GM10266 (cell line): Measurements from ENCODE around the gene KCNH8.

Experiments used
- DNase-seq: peaks from one replicate; pipeline ENCODE4 v3.0.0; 2012; ENCODE audit errors: extremely low spot score
- TF ChIP-seq, protein P1 (sequence below): IDR thresholded peaks from 2 replicates; pipeline ENCODE4 v1.5.1; 2012; ENCODE audit warnings: mild to moderate bottlenecking, low read depth; ENCODE audit not compliant: control insufficient read depth, insufficient read depth; ENCODE audit errors: missing control alignments

KCNH8 gene

DNA sequence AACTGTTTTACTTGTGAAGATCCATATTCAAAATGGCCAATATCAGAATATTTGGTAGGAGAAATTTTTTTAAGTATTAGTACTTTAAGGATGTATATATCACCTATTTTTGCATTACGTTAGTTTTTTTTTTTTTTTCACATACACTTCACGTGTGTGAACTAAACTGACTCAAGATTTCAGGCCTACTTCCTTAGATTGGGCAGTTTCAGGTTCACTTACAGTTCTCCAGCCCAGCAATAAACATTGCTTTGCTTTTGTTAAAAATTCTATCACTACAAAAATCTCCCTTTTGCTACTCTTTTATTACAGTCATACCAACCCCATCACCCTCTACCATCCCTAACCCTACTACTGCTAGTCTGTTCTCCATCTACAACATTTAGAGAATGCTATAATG is 183.6 kb downstream of the KCNH8 start:
- TF ChIP-seq, protein P1, sequence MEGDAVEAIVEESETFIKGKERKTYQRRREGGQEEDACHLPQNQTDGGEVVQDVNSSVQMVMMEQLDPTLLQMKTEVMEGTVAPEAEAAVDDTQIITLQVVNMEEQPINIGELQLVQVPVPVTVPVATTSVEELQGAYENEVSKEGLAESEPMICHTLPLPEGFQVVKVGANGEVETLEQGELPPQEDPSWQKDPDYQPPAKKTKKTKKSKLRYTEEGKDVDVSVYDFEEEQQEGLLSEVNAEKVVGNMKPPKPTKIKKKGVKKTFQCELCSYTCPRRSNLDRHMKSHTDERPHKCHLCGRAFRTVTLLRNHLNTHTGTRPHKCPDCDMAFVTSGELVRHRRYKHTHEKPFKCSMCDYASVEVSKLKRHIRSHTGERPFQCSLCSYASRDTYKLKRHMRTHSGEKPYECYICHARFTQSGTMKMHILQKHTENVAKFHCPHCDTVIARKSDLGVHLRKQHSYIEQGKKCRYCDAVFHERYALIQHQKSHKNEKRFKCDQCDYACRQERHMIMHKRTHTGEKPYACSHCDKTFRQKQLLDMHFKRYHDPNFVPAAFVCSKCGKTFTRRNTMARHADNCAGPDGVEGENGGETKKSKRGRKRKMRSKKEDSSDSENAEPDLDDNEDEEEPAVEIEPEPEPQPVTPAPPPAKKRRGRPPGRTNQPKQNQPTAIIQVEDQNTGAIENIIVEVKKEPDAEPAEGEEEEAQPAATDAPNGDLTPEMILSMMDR = no peak
- no peak for DNase-seq

DNA sequence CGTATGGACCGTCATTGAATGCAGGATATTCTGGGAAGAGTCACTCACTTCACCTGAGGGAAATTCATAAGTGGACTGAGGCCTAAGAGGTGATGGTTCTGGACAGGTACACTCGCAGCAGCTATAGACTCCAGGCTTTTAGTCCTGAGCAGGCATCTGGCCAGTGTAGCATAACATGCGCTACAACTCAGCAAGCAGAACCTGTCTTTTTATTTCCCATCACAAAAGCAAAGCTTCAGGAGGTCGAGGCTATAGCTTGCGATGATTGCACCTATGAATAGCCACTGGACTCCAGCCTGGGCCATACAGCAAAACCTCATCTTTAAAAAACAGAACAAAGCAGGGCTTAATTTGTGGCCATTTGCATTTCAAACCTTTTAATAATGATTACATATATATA is 185.8 kb downstream of the KCNH8 start:
- TF ChIP-seq, protein P1 = no peak
- no peak for DNase-seq

DNA sequence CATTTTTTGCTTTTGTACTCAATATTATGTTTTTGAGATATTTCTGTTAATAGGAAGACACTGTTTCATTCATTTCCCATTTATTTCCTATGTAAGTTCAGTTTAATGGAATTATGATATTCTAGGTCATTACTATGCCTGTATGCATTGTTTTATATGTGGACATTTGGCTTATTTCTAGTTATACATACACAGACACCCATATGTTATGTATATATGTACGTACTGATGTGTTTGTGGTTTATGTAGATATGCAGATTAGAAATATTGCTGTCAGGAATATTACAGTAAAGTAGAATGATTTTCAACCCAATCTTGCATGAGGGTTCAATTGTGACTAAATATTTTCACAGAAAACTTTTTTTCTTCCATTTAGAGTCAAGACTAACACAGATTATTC is 190.5 kb downstream of the KCNH8 start:
- DNase-seq = no peak
- TF ChIP-seq, protein P1 = no peak

DNA sequence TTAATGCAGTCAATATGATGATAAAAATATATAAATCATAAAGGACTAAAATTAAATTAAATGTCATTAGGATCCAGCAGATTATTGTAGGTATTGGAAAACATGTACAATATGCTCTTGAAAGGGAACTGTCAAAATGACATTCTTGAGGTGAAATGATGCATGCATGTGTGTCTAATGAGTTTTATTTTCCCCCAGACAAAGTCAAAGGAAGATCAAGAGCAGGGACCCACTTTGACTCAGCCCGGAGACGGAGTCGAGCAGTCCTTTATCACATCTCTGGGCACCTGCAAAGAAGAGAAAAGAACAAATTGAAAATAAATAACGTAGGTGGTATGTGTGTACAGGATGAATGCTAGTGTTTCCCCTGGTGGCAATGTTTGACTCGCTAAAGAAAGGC is 194.1 kb downstream of the KCNH8 start:
- TF ChIP-seq, protein P1 = no peak
- DNase-seq = no peak

GRCh38 chr3:19346759-19347158 is 198.4 kb downstream of the KCNH8 start:
- no peak for DNase-seq
- TF ChIP-seq, protein P1 = no peak

GRCh38 chr3:19347671-19348070 is 199.4 kb downstream of the KCNH8 start:
- TF ChIP-seq, protein P1 = no peak
- no peak for DNase-seq

DNA sequence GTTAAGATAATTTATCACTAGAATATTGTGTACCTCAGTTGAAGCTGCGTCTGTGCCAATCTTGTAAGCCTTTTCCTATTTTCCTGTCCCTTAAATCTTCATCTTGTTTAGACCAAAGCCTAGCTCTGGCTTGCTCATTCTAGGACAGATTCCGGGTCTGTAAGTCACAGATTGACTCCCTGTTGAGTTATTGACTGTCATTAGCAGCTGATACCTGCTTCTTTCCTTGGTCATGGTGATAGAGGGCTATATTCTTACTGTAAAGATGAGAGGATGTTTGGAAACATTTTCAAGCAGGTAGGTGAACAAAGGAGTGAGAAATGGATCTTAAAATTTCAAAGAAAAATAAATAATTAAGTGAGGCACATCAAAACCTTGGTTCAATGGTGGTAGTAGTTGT is 200.2 kb downstream of the KCNH8 start:
- TF ChIP-seq, protein P1 = no peak
- no peak for DNase-seq
